B cell (primary cell): ENCODE data around the gene KLHL2. TPM values are rescaled to one million over a fixed set of nuclear protein-coding genes. Genes with fewer than 3 reads are reported as not detected.

Source experiments
- ATAC-seq: fragments of 200-7000 bp; cut with Tn5 transposase; one replicate; pipeline ENCODE4 v1.10.0; 2021; ENCODE audit warnings: low read depth, mild to moderate bottlenecking, moderate number of reproducible peaks, moderate library complexity
- CTCF ChIA-PET: fragments of 350-600 bp; sonication (Branson Sonifier 250); formaldehyde crosslinking; loops from one replicate; lab custom pipeline; 2021; ENCODE audit warnings: antibody characterized with exemption, inconsistent platforms; lab: Charles Lee
- POLR2A ChIA-PET: fragments of 350-600 bp; sonication (Branson Sonifier 250); formaldehyde crosslinking; loops from one replicate; lab custom pipeline; 2021; ENCODE audit warnings: antibody characterized with exemption; lab: Charles Lee
- DNase-seq: peaks from one replicate; pipeline ENCODE4 v3.0.0; 2013
- H2AFZ ChIP-seq: 2 replicates; pipeline ENCODE4 v1.6.1; 2012; ENCODE audit warnings: mild to moderate bottlenecking, low read depth, low read length; ENCODE audit not compliant: insufficient read depth, poor library complexity, severe bottlenecking
- H3K27ac ChIP-seq, 2 donors: 1 replicate in 1 of 2; 2 replicates in 1 of 2; pipeline ENCODE4 v1.5.1; 2012 to 2013; ENCODE audit warnings: low read length in 2 of 2, mild to moderate bottlenecking in 2 of 2, moderate library complexity in 1 of 2
- H3K27me3 ChIP-seq, 4 experiments: fragments of 200-600 bp in 1 of 4; sonication (generic) in 1 of 4; replicated peaks in 1 of 4; 1 replicate in 2 of 4; 2 replicates in 2 of 4; pipeline versions ENCODE4 v1.6.1 to v1.7.0; 2013 to 2016; ENCODE audit warnings: low read length in 3 of 4, mild to moderate bottlenecking in 2 of 4, mixed read lengths in 1 of 4, moderate library complexity in 1 of 4; ENCODE audit not compliant: insufficient read depth in 4 of 4, control insufficient read depth in 3 of 4; ENCODE audit errors: control extremely low read depth in 1 of 4
- H3K36me3 ChIP-seq, 2 experiments: replicated peaks in 1 of 2; 1 replicate in 1 of 2; 2 replicates in 1 of 2; pipeline versions ENCODE4 v1.6.1 to v1.7.1; 2013; ENCODE audit warnings: low read length in 1 of 2; ENCODE audit not compliant: insufficient read depth in 2 of 2, control insufficient read depth in 1 of 2; ENCODE audit errors: control extremely low read depth in 1 of 2, extremely low read depth in 1 of 2
- H3K4me1 ChIP-seq, 2 donors: fragments of 200-600 bp in 1 of 2; sonication (generic) in 1 of 2; 1 replicate in 1 of 2; 2 replicates in 1 of 2; pipeline versions ENCODE4 v1.5.1 to v1.6.1; 2013 to 2017; ENCODE audit warnings: low read length in 2 of 2; ENCODE audit not compliant: control insufficient read depth in 2 of 2, insufficient read depth in 2 of 2
- H3K4me2 ChIP-seq: replicated peaks from 2 replicates; pipeline ENCODE3; 2012; ENCODE audit warnings: mild to moderate bottlenecking, low read depth, low read length; ENCODE audit not compliant: poor library complexity, severe bottlenecking
- H3K4me3 ChIP-seq, 5 experiments: fragments of 200-600 bp in 1 of 5; sonication (generic) in 1 of 5; 1 replicate in 3 of 5; 2 replicates in 2 of 5; pipeline versions ENCODE4 v1.5.1 to v1.7.0; 2011 to 2016; ENCODE audit warnings: low read length in 4 of 5, mild to moderate bottlenecking in 4 of 5, low read depth in 2 of 5, control low read depth in 1 of 5, moderate library complexity in 1 of 5; ENCODE audit not compliant: insufficient read depth in 1 of 5; ENCODE audit errors: control extremely low read depth in 1 of 5, extremely low read depth in 1 of 5
- H3K79me2 ChIP-seq: fragments of 200-600 bp; sonication (generic); one replicate; pipeline ENCODE4 v1.6.0; 2016; ENCODE audit warnings: low read length; ENCODE audit not compliant: control insufficient read depth, insufficient read depth
- H3K9ac ChIP-seq: fragments of 200-600 bp; sonication (generic); 2 replicates; pipeline ENCODE4 v1.6.1; 2017; ENCODE audit warnings: mild to moderate bottlenecking, low read length, moderate library complexity
- H3K9me3 ChIP-seq, 3 donors: one replicate each; pipeline versions ENCODE4 v1.6.1 to v1.7.1; 2013; ENCODE audit warnings: low read length in 2 of 3; ENCODE audit not compliant: control insufficient read depth in 2 of 3, insufficient read depth in 1 of 3; ENCODE audit errors: control extremely low read depth in 1 of 3
- H4K20me1 ChIP-seq: 2 replicates; pipeline ENCODE4 v1.6.0; 2012; ENCODE audit warnings: mild to moderate bottlenecking, low read length; ENCODE audit not compliant: insufficient read depth, control insufficient read depth, poor library complexity, severe bottlenecking
- H3K27ac Mint-ChIP-seq: one replicate; pipeline ENCODE4 v1.8.0; 2021; ENCODE audit warnings: mixed read lengths
- H3K27me3 Mint-ChIP-seq: one replicate; pipeline ENCODE4 v1.8.0; 2021; ENCODE audit warnings: mixed read lengths
- H3K4me1 Mint-ChIP-seq: one replicate; pipeline ENCODE4 v1.8.0; 2021; ENCODE audit warnings: mixed read lengths
- H3K4me3 Mint-ChIP-seq: one replicate; pipeline ENCODE4 v1.8.0; 2021; ENCODE audit warnings: mixed read lengths
- H3K9me3 Mint-ChIP-seq: one replicate; pipeline ENCODE4 v1.8.0; 2022; ENCODE audit warnings: mixed read lengths; ENCODE audit not compliant: insufficient read depth
- CTCF ChIP-seq: fragments of 200-600 bp; IDR thresholded peaks from one replicate; pipeline ENCODE4 v1.8.0; 2022; ENCODE audit warnings: antibody characterized with exemption, mild to moderate bottlenecking
- EZH2 ChIP-seq: IDR thresholded peaks from 2 replicates; pipeline ENCODE4 v1.6.1; 2012; ENCODE audit warnings: borderline replicate concordance, low read depth, mild to moderate bottlenecking, moderate library complexity, low read length; ENCODE audit not compliant: insufficient read depth, poor library complexity, severe bottlenecking
- WGBS: methylation state at CpG from one replicate; pipeline ENCODE4 v1.1.5; 2013; ENCODE audit warnings: missing lambda C conversion rate; ENCODE audit not compliant: insufficient coverage; 5-methylcytosine and 5-hydroxymethylcytosine counted together
- intact Hi-C: fragments of 100-400 bp; cut with micrococcal nuclease; formaldehyde crosslinking; loops from one replicate; pipeline ENCODE4 v1.10.0; 2022
- polyA plus RNA-seq: library from polyadenylated mRNA; depleted of rRNA; stranded (reverse); fragments of >200 nt; gene quantifications from 2 replicates; pipeline ENCODE4 v1.2.3, GENCODE V29; 2012
- total RNA-seq, 2 donors: library from RNA; stranded (reverse); fragments of 120-200 nt in 1 of 2; gene quantifications; 1 replicate in 1 of 2; 2 replicates in 1 of 2; pipeline versions ENCODE4 v1.2.3 to v1.2.4, GENCODE V29; 2013 to 2022

KLHL2 gene
- total and polyA plus RNA-seq, 2 donors (not counting 1 experiment from before 2014, with no cell fraction given): 7.8 to 77.5 TPM

- ChIA-PET POLR2A (no interaction called here), CTCF (interaction anchor here (0.7 to 6.2 kb wide), 2 partner anchors 216 to 263 kb away, joined by 3 to 96 read pairs; no protein-coding TSS in a partner anchor)
- TF ChIP-seq EZH2 (no peak), CTCF (no peak)
- Histone ChIP-seq H3K4me3 (no peak overlapping the region), H3K27ac (no peak overlapping the region), H3K4me1 (no peaks in the 10 kb centered on the region), H3K9me3 (no peaks in the 10 kb centered on the region), H3K36me3 (peaks cover 2 to 6% of the 10 kb centered on the region in 2 experiments), H3K27me3 (peaks cover 0 to 8% (median 0%) of the 10 kb centered on the region in 4 experiments), H4K20me1 (no peaks in the 10 kb centered on the region), H2AFZ (no peak overlapping the region), H3K9ac (no peak overlapping the region), H3K4me2 (no peak overlapping the region), H3K79me2 (no peaks in the 10 kb centered on the region)
- Mint-ChIP-seq H3K27ac (no peak overlapping the region), H3K4me1 (peaks cover 2% of the 10 kb centered on the region), H3K27me3 (peaks cover 15% of the 10 kb centered on the region), H3K9me3 (no peaks in the 10 kb centered on the region), H3K4me3 (no peak overlapping the region)
- intact Hi-C loops: no loop called here
- ATAC-seq: no peak
- no peak for DNase-seq
- 100% methylated on average over 2 of the region's 3 CpGs for WGBS
Observed at GRCh38 chr4:165347647-165348569, 140.5 kb downstream of the KLHL2 start.
